OCI-LY7 (cell line): ENCODE results near the gene MRPL50.

Experiments
- CTCF ChIP-seq: fragments of 200-600 bp; sonication (generic); conservative IDR thresholded peaks from 2 replicates; pipeline ENCODE4 v1.5.1; 2014; ENCODE audit warnings: mild to moderate bottlenecking, antibody characterized with exemption, low read length, moderate library complexity, mixed read lengths
- EZH2phosphoT487 ChIP-seq: fragments of 200-600 bp; sonication (generic); IDR thresholded peaks from 2 replicates; pipeline ENCODE4 v1.6.1; 2018; ENCODE audit warnings: low read depth, borderline replicate concordance, mild to moderate bottlenecking, mixed run types, antibody characterized with exemption, low read length, moderate library complexity, mixed read lengths

GRCh38 chr9:101387871-101388506 is 10.4 kb downstream of the MRPL50 start:
- peak; percentile 83 for TF ChIP-seq CTCF
- TF ChIP-seq EZH2phosphoT487: no peak
